G401 (cell line): ENCODE measurements around the gene TCAP. TPM values are rescaled to one million over a fixed set of nuclear protein-coding genes. Genes with fewer than 3 reads are reported as not detected.

Source experiments
- DNase-seq: peaks from one replicate; pipeline ENCODE4 v3.0.0-alpha.2; 2015; ENCODE audit warnings: low spot score
- in situ Hi-C: cut with HindIII; loops from 2 replicates; pipeline ENCODE4 v1.10.0; 2016; ENCODE audit warnings: low sequenced_read_pairs, mixed read lengths
- total RNA-seq: library from RNA; depleted of rRNA; stranded (reverse); fragments of >200 nt; shearing (Covaris generic); gene quantifications from 2 replicates; pipeline ENCODE4 v1.2.3, GENCODE V29; 2014; rRNA removed

TCAP gene
- total RNA-seq, 1 experiment from 2014 or later = 0.44 TPM

GRCh38 chr17:39711851-39712250, 46.7 kb downstream of the TCAP start:
- in situ Hi-C loops = no loop called here
- DNase-seq = no peak

GRCh38 chr17:39714234-39714633, 49.1 kb downstream of the TCAP start:
- no peak for DNase-seq
- in situ Hi-C loops = no loop called here

GRCh38 chr17:39715375-39716072, 50.4 kb downstream of the TCAP start:
- DNase-seq = no peak
- in situ Hi-C loops = no loop called here

Other genes starting within 250 kb of the TCAP start
- gene MED1, start 214.1 kb upstream of the TCAP start, total RNA-seq = 22.0 and 22.5 TPM in 2 replicates
- gene CDK12, start 203.9 kb upstream of the TCAP start, total RNA-seq = 19.1 and 28.5 TPM in 2 replicates
- not detected in 2 replicates for gene NEUROD2, start 57.4 kb upstream of the TCAP start, total RNA-seq
- 3.4 and 8.6 TPM in 2 replicates for gene PPP1R1B, start 38.4 kb upstream of the TCAP start, total RNA-seq
- 30.8 and 45.5 TPM in 2 replicates for gene STARD3, start 28.2 kb upstream of the TCAP start, total RNA-seq
- not detected in 2 replicates for gene PNMT, start 3.1 kb downstream of the TCAP start, total RNA-seq
- gene PGAP3, start 22.7 kb downstream of the TCAP start, total RNA-seq = 10.3 and 13.5 TPM in 2 replicates
- gene ERBB2, start 34.7 kb downstream of the TCAP start, total RNA-seq = 41.1 and 44.7 TPM in 2 replicates
- gene MIEN1, start 65.2 kb downstream of the TCAP start, total RNA-seq = 28.0 and 61.8 TPM in 2 replicates
- 1.7 and 2.0 TPM in 2 replicates for gene GRB7, start 72.6 kb downstream of the TCAP start, total RNA-seq
- gene IKZF3, start 199.0 kb downstream of the TCAP start, total RNA-seq = not detected in 2 replicates
- not detected in 2 replicates for gene ZPBP2, start 202.9 kb downstream of the TCAP start, total RNA-seq